ENCODE results near the gene KIRREL3.
A peak's percentile ranks its signal among the peaks of the same experiment; 100 is the strongest.

KIRREL3 gene

GRCh38 chr11:126464796-126465195, 535.8 kb downstream of the KIRREL3 start:
- no peak overlapping the region for H3K4me3 ChIP-seq (replicated peaks; ENCODE audit: insufficient read depth, low read length)
- DNase-seq (ENCODE audit: low read depth in 1 of 2, low spot score in 1 of 2), result peak; percentile 80 to 82

GRCh38 chr11:126462422-126462821, 538.1 kb downstream of the KIRREL3 start:
- no peak overlapping the region for H3K27ac ChIP-seq (replicated peaks)
- H3K4me3 ChIP-seq (replicated peaks; ENCODE audit: insufficient read depth, low read length), result no peak overlapping the region
- H3K27me3 ChIP-seq (ENCODE audit: insufficient read depth, poor library complexity, severe bottlenecking), result no peaks in the 10 kb centered on the region
- TF ChIP-seq GABPA (IDR thresholded peaks at IDR 0.05; ENCODE audit: low read depth) (no peak), POLR2AphosphoS5 (IDR thresholded peaks at IDR 0.05; ENCODE audit: low read depth) (no peak), REST (IDR thresholded peaks at IDR 0.05; ENCODE audit: insufficient replicate concordance, low read depth) (no peak), SPI1 (IDR thresholded peaks at IDR 0.05; ENCODE audit: borderline replicate concordance, low read depth) (no peak), CTCF (IDR thresholded peaks at IDR 0.05; ENCODE audit: insufficient read depth, low read length) (no peak)
- no peak for DNase-seq (ENCODE audit: low read depth in 1 of 2, low spot score in 1 of 2)

More at GRCh38 chr11:126464796-126465195, 535.8 kb downstream of the KIRREL3 start:
- H3K27ac ChIP-seq (replicated peaks), result peak overlapping the region; percentile 33
- no peak for TF ChIP-seq GABPA (IDR thresholded peaks at IDR 0.05; ENCODE audit: low read depth)
- TF ChIP-seq POLR2AphosphoS5 (IDR thresholded peaks at IDR 0.05; ENCODE audit: low read depth), result peak; percentile 33; the same call in 1 of the 2 replicates
- TF ChIP-seq SPI1 (IDR thresholded peaks at IDR 0.05; ENCODE audit: borderline replicate concordance, low read depth), result peak; percentile 90
- no peaks in the 10 kb centered on the region for H3K27me3 ChIP-seq (ENCODE audit: insufficient read depth, poor library complexity, severe bottlenecking)

- no peak for TF ChIP-seq SPI1 (IDR thresholded peaks at IDR 0.05; ENCODE audit: borderline replicate concordance, low read depth)
- no peak for TF ChIP-seq CTCF (IDR thresholded peaks at IDR 0.05; ENCODE audit: insufficient read depth, low read length)
- no peak for TF ChIP-seq POLR2AphosphoS5 (IDR thresholded peaks at IDR 0.05; ENCODE audit: low read depth)
- no peak for TF ChIP-seq GABPA (IDR thresholded peaks at IDR 0.05; ENCODE audit: low read depth)
- no peak for TF ChIP-seq REST (IDR thresholded peaks at IDR 0.05; ENCODE audit: insufficient replicate concordance, low read depth)
- H3K27ac ChIP-seq (replicated peaks), result no peak overlapping the region
- no peaks in the 10 kb centered on the region for H3K27me3 ChIP-seq (ENCODE audit: insufficient read depth, poor library complexity, severe bottlenecking)
- no peak overlapping the region for H3K4me3 ChIP-seq (replicated peaks; ENCODE audit: insufficient read depth, low read length)
- no peak for DNase-seq (ENCODE audit: low read depth in 1 of 2, low spot score in 1 of 2)
Measured at GRCh38 chr11:126461996-126462395, 538.6 kb downstream of the KIRREL3 start.

GRCh38 chr11:126461096-126461440, 539.5 kb downstream of the KIRREL3 start:
- no peak for DNase-seq (ENCODE audit: low read depth in 1 of 2, low spot score in 1 of 2)
- Histone ChIP-seq H3K27me3 (ENCODE audit: insufficient read depth, poor library complexity, severe bottlenecking) (no peaks in the 10 kb centered on the region), H3K4me3 (replicated peaks; ENCODE audit: insufficient read depth, low read length) (no peak overlapping the region), H3K27ac (replicated peaks) (no peak overlapping the region)
- TF ChIP-seq REST (IDR thresholded peaks at IDR 0.05; ENCODE audit: insufficient replicate concordance, low read depth), result no peak
- TF ChIP-seq CTCF (IDR thresholded peaks at IDR 0.05; ENCODE audit: insufficient read depth, low read length), result no peak
- no peak for TF ChIP-seq POLR2AphosphoS5 (IDR thresholded peaks at IDR 0.05; ENCODE audit: low read depth)
- TF ChIP-seq SPI1 (IDR thresholded peaks at IDR 0.05; ENCODE audit: borderline replicate concordance, low read depth), result no peak
- TF ChIP-seq GABPA (IDR thresholded peaks at IDR 0.05; ENCODE audit: low read depth), result no peak

Measured in HL-60 (cell line).